Large intestine (tissue), 3 donors: Measurements from ENCODE around the gene ADARB1. TPM values are rescaled to one million over a fixed set of nuclear protein-coding genes. Genes with fewer than 3 reads are reported as not detected.
A peak's percentile ranks its signal among the peaks of the same experiment; 100 is the strongest.

Experiments
- DNase-seq, 2 donors: peaks; one replicate each; pipeline versions ENCODE4 v3.0.0 to v3.0.0-alpha.2; 2013
- H3K27ac ChIP-seq: one replicate; pipeline ENCODE4 v1.5.1; 2013; ENCODE audit warnings: low read length
- H3K27me3 ChIP-seq: 2 replicates; pipeline ENCODE4 v1.6.1; 2013; ENCODE audit warnings: low read length; ENCODE audit not compliant: control insufficient read depth, insufficient read depth
- H3K36me3 ChIP-seq: 2 replicates; pipeline ENCODE4 v1.6.1; 2013; ENCODE audit warnings: low read length; ENCODE audit not compliant: control insufficient read depth, insufficient read depth
- H3K4me1 ChIP-seq: one replicate; pipeline ENCODE4 v1.6.1; 2013; ENCODE audit warnings: low read length; ENCODE audit not compliant: control insufficient read depth, insufficient read depth
- H3K4me3 ChIP-seq: one replicate; pipeline ENCODE4 v1.5.1; 2013; ENCODE audit warnings: low read length
- H3K9me3 ChIP-seq: one replicate; pipeline ENCODE4 v1.6.1; 2013; ENCODE audit warnings: mild to moderate bottlenecking, low read depth, low read length, moderate library complexity; ENCODE audit not compliant: control insufficient read depth
- WGBS: methylation state at CpG from one replicate; pipeline ENCODE4 v1.1.5; 2013; ENCODE audit warnings: low lambda C conversion rate; ENCODE audit not compliant: insufficient coverage; 5-methylcytosine and 5-hydroxymethylcytosine counted together
- polyA plus RNA-seq: library from polyadenylated mRNA; unstranded; fragments of 120-200 nt; gene quantifications from one replicate; pipeline ENCODE4 v1.2.1, GENCODE V29; 2013

The ADARB1 gene
- polyA plus RNA-seq, 1 donor = 12.1 TPM

DNA sequence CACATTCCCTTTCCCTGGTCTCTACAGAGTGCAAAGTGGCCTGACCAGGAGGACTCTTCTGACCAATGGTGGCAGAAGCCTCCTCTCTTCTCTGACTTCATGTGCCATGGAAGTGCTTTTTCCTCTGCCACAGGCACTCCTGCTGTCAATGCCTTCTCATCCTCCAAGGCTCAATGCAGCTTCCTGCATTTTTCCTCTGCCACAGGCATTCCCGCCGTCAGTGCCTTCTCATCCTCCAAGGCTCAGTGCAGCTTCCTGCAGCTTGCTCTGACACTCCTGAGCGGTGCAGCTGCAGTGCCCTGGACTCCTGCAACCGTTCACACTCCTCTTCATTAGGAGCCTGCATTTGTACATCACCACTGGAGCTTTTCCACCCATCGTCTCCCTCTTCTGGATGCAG is 4.7 kb upstream of the ADARB1 start:
- Histone ChIP-seq H3K27ac (no peak overlapping the region), H3K4me1 (peaks cover 2% of the 10 kb centered on the region), H3K4me3 (no peak overlapping the region), H3K9me3 (peaks cover 4% of the 10 kb centered on the region), H3K27me3 (peaks cover 4% of the 10 kb centered on the region), H3K36me3 (no peaks in the 10 kb centered on the region)
- no CpG with 5 or more reads among the region's 5 CpGs for WGBS
- DNase-seq = no peak

DNA sequence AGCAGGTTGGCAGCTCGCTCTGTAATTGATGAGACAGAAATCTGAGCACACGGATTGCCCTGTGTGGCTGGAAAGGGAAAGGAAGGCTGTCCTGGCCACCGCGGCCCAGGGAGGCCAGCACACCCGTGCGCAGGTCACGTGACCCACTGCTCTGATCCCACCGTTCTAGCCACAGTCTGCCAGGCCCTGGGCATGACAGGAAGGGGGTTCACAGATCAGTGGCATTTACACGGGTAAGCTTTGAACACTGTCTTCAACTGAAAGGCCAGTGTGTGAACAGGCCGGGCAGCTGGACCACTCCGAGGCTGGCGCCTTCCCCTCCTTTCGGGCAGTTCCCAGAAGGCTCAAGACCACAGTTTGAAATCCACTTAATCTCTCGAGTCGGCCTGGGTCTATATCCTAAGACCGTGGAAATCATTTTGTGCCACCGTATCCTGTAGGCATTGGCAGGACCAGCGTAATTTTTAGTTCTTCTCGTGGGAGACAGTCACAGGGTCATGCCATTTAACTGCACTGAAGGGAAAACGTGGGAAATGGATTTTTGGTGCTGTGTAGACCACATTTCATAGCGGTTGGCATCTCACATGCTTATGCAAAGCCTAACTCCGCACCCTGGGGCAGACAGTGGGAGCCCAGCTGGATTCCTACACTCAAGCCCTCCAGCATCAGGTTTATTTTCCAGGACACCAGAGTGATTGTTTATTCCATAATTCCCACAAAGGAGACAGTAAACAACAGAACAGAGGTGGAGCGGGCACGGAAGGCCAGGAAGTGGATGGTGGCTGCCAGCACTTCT is 3.1 kb upstream of the ADARB1 start:
- H3K9me3 ChIP-seq = peaks cover 4% of the 10 kb centered on the region
- H3K4me1 ChIP-seq = peaks cover 2% of the 10 kb centered on the region
- H3K27ac ChIP-seq = no peak overlapping the region
- no peak overlapping the region for H3K4me3 ChIP-seq
- H3K36me3 ChIP-seq = no peaks in the 10 kb centered on the region
- H3K27me3 ChIP-seq = peaks cover 15% of the 10 kb centered on the region
- WGBS = no CpG with 5 or more reads among the region's 24 CpGs
- no peak for DNase-seq

DNA sequence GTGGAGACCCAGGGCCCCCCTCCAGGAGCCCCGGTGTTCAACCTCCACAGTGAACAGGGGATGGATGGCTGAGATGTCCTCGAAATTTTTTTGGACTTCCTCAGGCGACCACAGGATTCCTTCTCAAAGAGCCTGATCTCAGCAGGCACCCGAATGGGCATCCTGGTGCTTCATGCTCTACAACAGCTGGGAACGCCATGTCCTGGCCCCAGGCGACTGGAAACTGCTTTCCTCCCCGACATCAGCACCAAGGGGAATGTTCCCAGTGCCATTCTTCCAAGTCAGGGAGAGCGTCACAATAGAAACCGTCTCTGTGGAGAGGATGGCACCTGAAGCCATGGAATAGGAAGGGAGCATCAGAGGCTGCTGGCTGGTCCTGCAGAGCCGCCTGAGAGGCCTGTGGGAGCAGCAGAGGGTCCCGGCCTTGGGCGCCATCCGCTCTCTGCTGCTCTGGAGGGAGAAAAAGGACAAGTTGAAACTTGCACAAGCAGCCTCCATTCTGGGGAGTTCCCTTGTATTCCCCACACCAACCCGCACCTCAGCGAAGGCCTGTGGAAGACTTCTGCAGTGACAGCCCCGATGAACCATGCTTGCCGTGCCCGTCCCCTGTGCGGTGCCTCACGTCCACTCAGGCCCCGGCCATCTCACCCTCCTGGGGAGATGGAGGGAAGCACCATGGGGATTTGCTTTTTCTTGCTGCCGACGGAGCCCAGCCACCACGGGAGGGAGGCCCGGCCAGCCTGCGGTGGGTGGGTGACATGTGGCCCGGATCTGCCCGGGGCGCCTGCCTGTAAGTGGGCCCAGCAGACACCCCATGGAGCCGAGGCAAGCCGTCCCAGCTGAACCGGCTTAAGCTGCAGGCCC is 2.3 kb upstream of the ADARB1 start:
- no peak overlapping the region for H3K27ac ChIP-seq
- H3K9me3 ChIP-seq = peaks cover 4% of the 10 kb centered on the region
- H3K36me3 ChIP-seq = no peaks in the 10 kb centered on the region
- H3K27me3 ChIP-seq = peaks cover 14% of the 10 kb centered on the region
- H3K4me3 ChIP-seq = no peak overlapping the region
- DNase-seq = no peak
- no CpG with 5 or more reads among the region's 32 CpGs for WGBS
- peaks cover 2% of the 10 kb centered on the region for H3K4me1 ChIP-seq

DNA sequence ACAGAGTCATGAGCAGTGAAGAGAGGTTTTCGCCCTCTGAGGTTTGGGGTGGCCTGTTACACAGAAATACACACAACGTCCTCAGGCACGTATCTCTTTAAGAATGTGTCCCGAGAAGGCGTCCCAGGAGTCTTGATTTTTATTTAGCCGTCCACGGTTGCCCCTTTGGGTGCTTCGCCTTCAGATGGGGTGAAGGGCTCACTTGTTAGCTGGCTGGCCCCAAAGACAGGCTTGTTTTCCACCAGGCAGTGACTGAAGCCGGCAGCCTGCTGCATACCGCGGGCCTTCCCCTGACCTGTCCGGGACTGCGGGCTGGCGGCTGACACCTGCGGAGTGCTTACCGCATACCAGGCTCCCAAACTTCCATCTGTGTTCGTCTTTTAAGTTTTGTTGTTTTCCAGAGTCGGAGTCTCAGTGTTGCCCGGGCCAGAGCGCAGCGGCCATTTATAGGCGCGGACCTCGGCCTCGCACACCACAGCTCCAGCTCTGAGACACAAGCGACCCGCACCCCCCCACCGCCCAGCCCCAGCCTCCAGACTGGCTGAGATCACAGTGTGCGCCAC is 1.6 kb upstream of the ADARB1 start:
- H3K27me3 ChIP-seq = peaks cover 11% of the 10 kb centered on the region
- no peaks in the 10 kb centered on the region for H3K36me3 ChIP-seq
- no peak for DNase-seq
- no peak overlapping the region for H3K4me3 ChIP-seq
- WGBS = no CpG with 5 or more reads among the region's 29 CpGs
- peaks cover 2% of the 10 kb centered on the region for H3K4me1 ChIP-seq
- H3K9me3 ChIP-seq = peaks cover 4% of the 10 kb centered on the region
- no peak overlapping the region for H3K27ac ChIP-seq

DNA sequence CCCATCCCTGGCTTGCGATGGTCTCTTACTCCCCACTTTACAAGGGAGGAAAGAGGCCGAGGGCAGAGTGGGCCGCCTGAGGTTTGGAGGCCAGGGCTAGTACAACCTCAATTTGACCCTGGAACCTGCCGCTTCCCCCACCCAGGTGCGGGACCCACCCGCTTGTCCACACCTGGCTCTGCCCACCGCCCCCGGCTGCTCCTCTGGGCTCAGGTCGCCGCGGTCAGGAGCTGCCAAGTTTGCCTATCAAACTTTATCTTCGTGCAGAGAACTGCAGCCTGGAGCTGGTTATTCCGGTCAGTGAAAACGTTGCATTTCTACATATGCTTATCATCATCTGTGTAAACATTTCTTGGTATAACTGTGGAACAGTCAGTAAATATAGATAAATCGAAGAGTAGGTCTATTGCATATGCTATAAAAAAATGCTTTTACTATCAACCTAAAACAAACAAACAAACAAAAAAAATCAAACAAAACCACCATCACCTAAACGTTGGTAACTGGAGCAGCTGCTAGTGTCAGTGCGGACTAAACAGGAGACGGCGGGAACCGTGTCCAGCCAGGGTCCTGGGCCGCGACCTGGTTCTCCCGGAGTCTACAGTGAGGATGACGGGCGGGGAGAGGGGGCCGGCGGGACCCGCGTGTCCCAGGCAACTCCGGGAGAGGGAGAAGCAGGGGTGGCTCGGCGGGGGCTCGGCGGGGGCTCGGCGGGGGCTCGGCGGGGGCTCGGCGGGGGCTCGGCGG is 906 bp upstream of the ADARB1 start:
- Histone ChIP-seq H3K4me3 (peak overlapping the region; percentile 51), H3K36me3 (no peaks in the 10 kb centered on the region), H3K4me1 (peaks cover 2% of the 10 kb centered on the region), H3K27ac (no peak overlapping the region), H3K9me3 (peaks cover 4% of the 10 kb centered on the region), H3K27me3 (peaks cover 11% of the 10 kb centered on the region)
- no CpG with 5 or more reads among the region's 42 CpGs for WGBS
- peak; percentile 18 to 68 for DNase-seq

DNA sequence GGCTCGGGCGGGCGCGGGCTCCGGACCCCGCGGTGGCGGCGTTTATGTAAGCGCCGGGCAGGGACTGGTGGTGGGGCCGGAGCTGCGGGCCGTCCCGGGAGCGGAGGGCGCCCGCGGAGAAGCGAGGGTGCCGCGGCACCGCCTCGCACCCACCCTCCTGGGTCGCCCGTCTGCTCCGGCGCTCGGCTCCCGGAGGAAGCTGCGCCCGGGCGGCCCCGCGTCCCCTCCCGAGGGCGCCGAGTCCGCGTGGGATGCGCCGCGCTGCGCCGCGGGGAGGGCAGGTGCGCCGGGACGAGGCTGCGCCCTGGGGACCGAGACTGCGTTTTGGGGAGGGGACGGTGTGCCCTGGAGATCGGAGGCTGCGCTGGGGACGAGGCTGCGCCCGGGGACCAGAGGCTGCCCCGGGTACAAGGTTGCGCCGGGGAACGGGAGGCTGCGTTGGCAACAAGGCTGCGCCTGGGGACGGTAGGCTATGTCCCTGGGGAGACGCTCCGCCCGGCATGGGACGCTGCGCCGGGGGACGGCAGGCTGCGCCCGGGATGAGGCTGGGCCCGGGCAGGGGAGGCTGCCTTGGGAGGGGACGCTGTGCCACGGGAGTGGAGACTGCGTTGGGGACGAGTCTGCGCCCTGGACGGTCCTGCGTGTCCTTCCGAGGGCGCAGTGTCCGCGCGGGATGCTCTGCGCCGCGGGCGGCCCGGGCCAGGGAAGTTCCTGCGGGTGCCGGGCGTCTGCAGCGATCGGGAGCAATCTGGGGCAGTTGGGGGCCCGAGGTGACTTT is 627 bp downstream of the ADARB1 start:
- H3K4me1 ChIP-seq = peaks cover 2% of the 10 kb centered on the region
- H3K27ac ChIP-seq = no peak overlapping the region
- no CpG with 5 or more reads among the region's 98 CpGs for WGBS
- H3K4me3 ChIP-seq = peak overlapping the region; percentile 47
- peak; percentile 7 to 59 for DNase-seq
- no peaks in the 10 kb centered on the region for H3K36me3 ChIP-seq
- H3K9me3 ChIP-seq = peaks cover 4% of the 10 kb centered on the region
- H3K27me3 ChIP-seq = peaks cover 11% of the 10 kb centered on the region

DNA sequence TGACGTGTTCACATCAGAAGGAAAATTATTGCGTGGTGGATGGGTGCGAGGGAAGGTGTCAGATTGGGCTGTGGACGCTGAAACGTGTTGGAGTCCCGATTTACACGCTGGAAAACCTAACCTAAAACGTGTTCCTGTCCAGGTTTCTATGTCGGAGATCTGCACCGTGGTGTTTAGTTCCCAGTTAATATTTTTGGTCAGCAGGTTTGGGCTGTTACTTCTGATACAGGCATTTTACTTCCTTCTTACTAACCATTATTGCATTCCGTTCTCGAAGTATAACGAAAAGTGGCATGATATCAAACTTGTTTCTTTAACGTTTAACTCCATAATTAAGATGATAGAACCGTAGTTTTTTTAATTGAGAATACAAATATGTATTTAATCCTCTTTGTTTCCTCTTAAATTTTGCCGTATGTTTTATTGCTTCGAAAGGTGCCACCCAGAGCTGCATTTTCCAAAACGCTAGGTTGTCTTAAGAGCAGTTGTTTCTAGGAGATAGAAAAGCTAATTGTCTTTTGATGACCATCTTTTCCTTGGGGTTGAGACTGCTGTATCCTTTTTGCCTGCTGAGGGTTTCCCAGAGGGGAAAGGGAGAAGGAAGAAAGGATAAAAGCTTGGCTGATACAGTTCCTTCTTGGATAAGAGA is 1.3 kb downstream of the ADARB1 start:
- no peak overlapping the region for H3K27ac ChIP-seq
- H3K27me3 ChIP-seq = peaks cover 11% of the 10 kb centered on the region
- H3K36me3 ChIP-seq = no peaks in the 10 kb centered on the region
- no peak for DNase-seq
- peak overlapping the region; percentile 47 for H3K4me3 ChIP-seq
- H3K9me3 ChIP-seq = peaks cover 4% of the 10 kb centered on the region
- WGBS = 49% methylated on average over 5 of the region's 18 CpGs
- H3K4me1 ChIP-seq = peaks cover 2% of the 10 kb centered on the region

DNA sequence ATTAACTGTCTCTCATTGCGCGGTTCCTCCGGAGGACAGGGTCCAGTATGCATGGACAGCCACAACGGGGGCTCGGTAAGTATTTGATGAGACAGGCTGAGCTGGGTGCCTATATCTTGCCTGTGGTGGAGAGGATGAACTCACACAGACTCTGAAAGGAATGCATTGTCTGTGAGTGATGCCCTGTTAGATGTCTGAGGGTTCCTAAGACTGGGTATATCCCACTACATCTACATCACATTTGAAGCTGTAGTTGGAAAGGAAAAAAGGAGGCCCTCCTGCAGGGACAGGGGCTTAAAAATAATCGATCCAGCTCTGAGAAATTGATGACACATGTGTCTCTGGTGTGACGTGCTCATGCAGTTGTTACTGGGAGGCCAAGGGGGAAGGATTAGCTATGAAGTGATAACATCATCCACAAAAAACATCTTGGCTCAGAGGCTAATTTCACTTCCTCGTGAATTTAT is 1.9 kb downstream of the ADARB1 start:
- Histone ChIP-seq H3K27me3 (peaks cover 11% of the 10 kb centered on the region), H3K4me1 (peaks cover 2% of the 10 kb centered on the region), H3K27ac (no peak overlapping the region), H3K9me3 (peaks cover 4% of the 10 kb centered on the region), H3K4me3 (no peak overlapping the region), H3K36me3 (no peaks in the 10 kb centered on the region)
- WGBS = 80% methylated on average over 1 of the region's 8 CpGs
- peak in 1 of 2 donors; percentile 13 for DNase-seq

DNA sequence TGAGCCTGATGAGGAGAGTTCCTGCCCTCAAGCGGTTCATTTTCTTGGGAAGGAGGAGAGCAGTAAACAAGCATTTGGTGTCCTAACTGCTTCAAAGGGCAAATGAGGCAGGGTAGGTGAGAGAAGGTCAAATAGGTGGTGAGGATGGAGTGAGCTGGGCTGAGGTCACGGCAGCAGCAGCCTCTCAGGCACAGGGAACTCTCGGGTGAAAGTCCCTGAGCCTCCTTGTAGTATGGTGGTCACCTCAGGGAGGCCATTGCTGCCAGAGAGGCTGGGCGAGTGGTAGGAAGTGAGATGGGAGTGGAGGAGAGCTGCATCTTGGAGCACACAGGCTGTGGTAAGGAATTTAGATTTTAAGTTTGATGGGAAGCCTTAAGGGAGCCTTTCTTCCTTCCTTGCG is 4.0 kb downstream of the ADARB1 start:
- H3K27ac ChIP-seq = no peak overlapping the region
- peaks cover 11% of the 10 kb centered on the region for H3K27me3 ChIP-seq
- H3K4me1 ChIP-seq = no peaks in the 10 kb centered on the region
- peaks cover 5% of the 10 kb centered on the region for H3K36me3 ChIP-seq
- no peak overlapping the region for H3K4me3 ChIP-seq
- no peak for DNase-seq
- H3K9me3 ChIP-seq = no peaks in the 10 kb centered on the region
- WGBS = no CpG with 5 or more reads among the region's 5 CpGs
